ENCODE results near the gene DAB1. TPM values are rescaled to one million over a fixed set of nuclear protein-coding genes. Genes with fewer than 3 reads are reported as not detected.

The DAB1 gene
- total RNA-seq, 4 donors from 2014 or later, result under 0.01 to 5.9 (median 0.61) TPM

GRCh38 chr1:57447551-57447950, 23.7 kb upstream of the DAB1 start:
- Histone ChIP-seq H3K4me1 (no peaks in the 10 kb centered on the region), H3K4me3 (no peak overlapping the region), H3K27me3 (no peaks in the 10 kb centered on the region), H3K9me3 (no peaks in the 10 kb centered on the region), H3K27ac (no peak overlapping the region), H3K36me3 (no peaks in the 10 kb centered on the region)
- no peak for TF ChIP-seq POLR2A (IDR thresholded peaks at IDR 0.05)
- TF ChIP-seq, protein P1, sequence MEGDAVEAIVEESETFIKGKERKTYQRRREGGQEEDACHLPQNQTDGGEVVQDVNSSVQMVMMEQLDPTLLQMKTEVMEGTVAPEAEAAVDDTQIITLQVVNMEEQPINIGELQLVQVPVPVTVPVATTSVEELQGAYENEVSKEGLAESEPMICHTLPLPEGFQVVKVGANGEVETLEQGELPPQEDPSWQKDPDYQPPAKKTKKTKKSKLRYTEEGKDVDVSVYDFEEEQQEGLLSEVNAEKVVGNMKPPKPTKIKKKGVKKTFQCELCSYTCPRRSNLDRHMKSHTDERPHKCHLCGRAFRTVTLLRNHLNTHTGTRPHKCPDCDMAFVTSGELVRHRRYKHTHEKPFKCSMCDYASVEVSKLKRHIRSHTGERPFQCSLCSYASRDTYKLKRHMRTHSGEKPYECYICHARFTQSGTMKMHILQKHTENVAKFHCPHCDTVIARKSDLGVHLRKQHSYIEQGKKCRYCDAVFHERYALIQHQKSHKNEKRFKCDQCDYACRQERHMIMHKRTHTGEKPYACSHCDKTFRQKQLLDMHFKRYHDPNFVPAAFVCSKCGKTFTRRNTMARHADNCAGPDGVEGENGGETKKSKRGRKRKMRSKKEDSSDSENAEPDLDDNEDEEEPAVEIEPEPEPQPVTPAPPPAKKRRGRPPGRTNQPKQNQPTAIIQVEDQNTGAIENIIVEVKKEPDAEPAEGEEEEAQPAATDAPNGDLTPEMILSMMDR (IDR thresholded peaks at IDR 0.05), result no peak
- intact Hi-C loops (cut with DNase I; ENCODE audit: low total_unique reads), result no loop called here
- no peak for DNase-seq

GRCh38 chr1:57443004-57443403, 19.1 kb upstream of the DAB1 start:
- no peaks in the 10 kb centered on the region for H3K27me3 ChIP-seq
- no peak for TF ChIP-seq POLR2A (IDR thresholded peaks at IDR 0.05)
- TF ChIP-seq, protein P1 (IDR thresholded peaks at IDR 0.05), result no peak
- H3K9me3 ChIP-seq, result no peaks in the 10 kb centered on the region
- no peak overlapping the region for H3K27ac ChIP-seq
- no peak for DNase-seq
- intact Hi-C loops (cut with DNase I; ENCODE audit: low total_unique reads), result no loop called here
- no peaks in the 10 kb centered on the region for H3K4me1 ChIP-seq
- H3K4me3 ChIP-seq, result no peak overlapping the region
- no peaks in the 10 kb centered on the region for H3K36me3 ChIP-seq

DNA sequence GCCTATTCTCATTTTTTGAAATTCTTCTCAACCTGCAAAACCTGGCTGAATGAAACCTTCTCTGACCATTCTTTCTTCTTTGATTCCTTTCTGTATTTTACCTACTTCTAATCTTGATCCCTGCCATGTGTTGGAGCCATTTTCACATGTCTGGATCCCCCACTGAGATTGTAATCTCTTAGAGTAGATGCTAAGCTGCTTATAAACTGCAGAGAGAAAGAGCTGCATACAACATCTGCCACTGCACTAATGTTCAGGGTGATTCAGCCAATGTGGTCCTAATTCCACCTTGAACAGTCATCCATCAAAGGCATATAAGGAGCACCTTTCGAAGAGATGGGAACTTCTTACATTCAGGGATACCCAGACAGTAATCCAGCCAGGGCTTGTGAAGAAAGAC, 16.2 kb upstream of the DAB1 start:
- TF ChIP-seq POLR2A (IDR thresholded peaks at IDR 0.05), result no peak
- TF ChIP-seq, protein P1 (IDR thresholded peaks at IDR 0.05), result no peak
- H3K4me3 ChIP-seq, result no peak overlapping the region
- no peak overlapping the region for H3K27ac ChIP-seq
- no peaks in the 10 kb centered on the region for H3K9me3 ChIP-seq
- DNase-seq, result no peak
- H3K4me1 ChIP-seq, result no peaks in the 10 kb centered on the region
- intact Hi-C loops (cut with DNase I; ENCODE audit: low total_unique reads), result no loop called here
- no peaks in the 10 kb centered on the region for H3K27me3 ChIP-seq
- no peaks in the 10 kb centered on the region for H3K36me3 ChIP-seq

DNA sequence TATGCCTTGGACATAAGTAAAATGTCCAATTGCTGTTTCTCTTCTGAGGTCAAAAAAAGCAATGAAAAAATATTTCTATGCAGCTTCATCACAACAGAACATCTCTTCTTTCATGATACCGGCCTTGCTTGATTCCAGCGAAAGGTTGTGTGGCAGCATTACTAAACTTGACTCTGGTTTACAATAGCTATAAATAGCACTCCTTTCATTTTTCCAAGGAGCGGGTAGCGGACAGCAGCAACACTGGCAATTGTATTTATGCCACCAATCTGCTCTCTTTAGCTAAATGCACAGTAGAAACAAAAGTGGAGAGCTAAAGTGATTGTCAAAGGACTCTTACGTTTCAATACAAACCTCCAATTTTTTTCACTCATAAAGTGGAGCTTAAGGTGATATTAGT, 7.5 kb upstream of the DAB1 start:
- TF ChIP-seq, protein P1 (IDR thresholded peaks at IDR 0.05), result no peak
- no peak for TF ChIP-seq POLR2A (IDR thresholded peaks at IDR 0.05)
- Histone ChIP-seq H3K36me3 (no peaks in the 10 kb centered on the region), H3K4me3 (no peak overlapping the region), H3K27ac (no peak overlapping the region), H3K4me1 (no peaks in the 10 kb centered on the region), H3K9me3 (no peaks in the 10 kb centered on the region), H3K27me3 (no peaks in the 10 kb centered on the region)
- intact Hi-C loops (cut with DNase I; ENCODE audit: low total_unique reads), result no loop called here
- no peak for DNase-seq

DNA sequence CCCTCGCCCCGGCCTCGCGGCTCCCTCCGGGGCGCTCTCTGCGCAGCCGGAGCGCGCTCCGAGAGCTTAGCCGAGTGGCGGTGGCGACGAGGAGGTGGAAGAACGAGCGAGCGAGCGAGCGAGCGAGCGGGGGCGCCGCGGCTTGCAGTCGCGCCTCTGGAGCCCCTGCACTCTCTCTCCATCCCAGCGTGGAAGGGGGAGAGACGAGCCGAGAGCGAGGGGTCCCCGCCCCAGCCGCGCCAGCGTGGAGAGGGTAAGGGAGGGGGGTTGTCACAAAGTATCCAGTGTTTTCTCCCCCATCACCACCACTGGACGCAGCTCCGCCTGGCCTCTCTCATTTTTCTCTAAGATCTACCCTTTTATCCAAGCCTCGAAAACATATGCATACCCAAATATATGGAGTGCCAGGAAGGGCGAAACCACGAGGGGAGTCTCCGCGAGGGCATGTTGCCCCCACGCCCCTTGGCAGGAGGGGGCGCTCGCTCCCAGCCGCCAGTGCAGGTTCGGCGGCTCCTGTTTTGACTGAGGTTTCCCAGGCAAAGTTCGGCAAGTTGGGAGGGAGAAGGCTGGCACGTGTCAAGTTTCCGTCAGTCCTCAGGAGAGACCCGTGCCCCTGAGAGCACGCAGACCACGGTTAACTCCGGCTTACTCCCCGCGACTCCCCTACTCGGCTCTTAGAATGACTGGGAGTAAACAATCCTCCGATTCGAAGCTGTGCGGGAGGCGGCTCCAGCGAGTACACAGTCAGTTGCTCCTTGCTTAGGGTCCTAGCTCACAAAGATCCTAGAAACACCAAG, 569 bp upstream of the DAB1 start:
- intact Hi-C loops (cut with DNase I; ENCODE audit: low total_unique reads), result no loop called here
- peaks cover 0 to 28% of the 10 kb centered on the region in 2 donors for H3K27me3 ChIP-seq
- H3K27ac ChIP-seq, result no peak overlapping the region

More for the DNA sequence above, 569 bp upstream of the DAB1 start:
- no peak for TF ChIP-seq POLR2A (IDR thresholded peaks at IDR 0.05)
- TF ChIP-seq, protein P1 (IDR thresholded peaks at IDR 0.05), result no peak
- H3K36me3 ChIP-seq, result no peaks in the 10 kb centered on the region
- no peak for DNase-seq
- no peaks in the 10 kb centered on the region for H3K9me3 ChIP-seq
- H3K4me3 ChIP-seq, result no peak overlapping the region
- peaks cover 0 to 10% of the 10 kb centered on the region in 2 donors for H3K4me1 ChIP-seq
